RWPE1 (cell line): ENCODE results near the gene TMEM161B.
"Not testable (repeated sequence)": the region's sequence is repeated elsewhere in the genome, so short reads cannot be mapped to it uniquely, and the experiment has no call there.

Source experiments
- CTCF ChIA-PET: fragments of 350-600 bp; sonication (Branson Sonifier 250); formaldehyde crosslinking; extraction: SDS; loops from one replicate; lab custom pipeline; 2021; lab: Yijun Ruan, JAX
- POLR2A ChIA-PET: fragments of 400-600 bp; formaldehyde crosslinking; extraction: SDS; loops from one replicate; lab custom pipeline; 2020; ENCODE audit warnings: antibody characterized with exemption; ENCODE audit not compliant: low non-redundant PET; lab: Yijun Ruan, JAX
- DNase-seq: peaks from one replicate; pipeline ENCODE4 v3.0.0; 2012; ENCODE audit warnings: low spot score
- H3K27ac ChIP-seq: fragments of 450-650 bp; 2 replicates; pipeline ENCODE4 v1.5.1; 2017
- TF ChIP-seq, protein P1 (sequence below): fragments of 450-650 bp; conservative IDR thresholded peaks from 2 replicates; pipeline ENCODE4 v1.5.1; 2017; ENCODE audit warnings: low read depth, mild to moderate bottlenecking

Gene TMEM161B

DNA sequence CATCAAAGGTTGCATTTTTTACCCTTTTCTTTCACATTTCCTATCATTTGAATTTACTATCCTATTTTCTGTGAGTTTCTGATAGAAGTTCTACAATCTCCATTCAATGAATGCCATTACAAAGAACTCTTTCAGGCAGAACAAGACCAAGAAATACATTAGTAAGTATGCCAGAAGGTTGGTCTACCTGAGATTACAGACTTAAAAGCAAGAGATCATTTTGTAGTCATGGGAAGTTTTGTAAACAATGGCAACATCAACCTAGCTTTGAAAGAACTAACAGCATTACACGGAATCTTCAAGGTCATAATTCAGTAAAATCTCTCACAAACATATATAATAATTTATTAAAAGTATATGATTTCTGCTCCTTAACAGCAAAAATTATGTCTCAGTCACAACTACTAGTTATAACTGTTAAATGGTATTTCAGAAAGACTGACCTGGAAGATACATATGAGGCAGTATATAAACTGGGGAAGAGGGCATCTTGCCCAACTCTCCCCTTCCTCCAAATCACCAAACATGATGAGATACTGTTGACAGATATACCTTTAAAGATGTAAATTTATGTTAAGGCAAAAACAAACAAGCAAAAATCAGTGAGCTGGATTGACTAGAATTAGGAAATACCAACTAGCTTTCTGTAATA lies 23.3 kb downstream of the TMEM161B start:
- ChIA-PET CTCF (interaction anchor here (0.7 kb wide), 1 partner anchor 464 kb away, joined by 3 read pairs; no protein-coding TSS in a partner anchor), POLR2A (no interaction called here)
- no peak for DNase-seq
- H3K27ac ChIP-seq, result no peak overlapping the region
- TF ChIP-seq, protein P1, sequence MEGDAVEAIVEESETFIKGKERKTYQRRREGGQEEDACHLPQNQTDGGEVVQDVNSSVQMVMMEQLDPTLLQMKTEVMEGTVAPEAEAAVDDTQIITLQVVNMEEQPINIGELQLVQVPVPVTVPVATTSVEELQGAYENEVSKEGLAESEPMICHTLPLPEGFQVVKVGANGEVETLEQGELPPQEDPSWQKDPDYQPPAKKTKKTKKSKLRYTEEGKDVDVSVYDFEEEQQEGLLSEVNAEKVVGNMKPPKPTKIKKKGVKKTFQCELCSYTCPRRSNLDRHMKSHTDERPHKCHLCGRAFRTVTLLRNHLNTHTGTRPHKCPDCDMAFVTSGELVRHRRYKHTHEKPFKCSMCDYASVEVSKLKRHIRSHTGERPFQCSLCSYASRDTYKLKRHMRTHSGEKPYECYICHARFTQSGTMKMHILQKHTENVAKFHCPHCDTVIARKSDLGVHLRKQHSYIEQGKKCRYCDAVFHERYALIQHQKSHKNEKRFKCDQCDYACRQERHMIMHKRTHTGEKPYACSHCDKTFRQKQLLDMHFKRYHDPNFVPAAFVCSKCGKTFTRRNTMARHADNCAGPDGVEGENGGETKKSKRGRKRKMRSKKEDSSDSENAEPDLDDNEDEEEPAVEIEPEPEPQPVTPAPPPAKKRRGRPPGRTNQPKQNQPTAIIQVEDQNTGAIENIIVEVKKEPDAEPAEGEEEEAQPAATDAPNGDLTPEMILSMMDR, result no peak

DNA sequence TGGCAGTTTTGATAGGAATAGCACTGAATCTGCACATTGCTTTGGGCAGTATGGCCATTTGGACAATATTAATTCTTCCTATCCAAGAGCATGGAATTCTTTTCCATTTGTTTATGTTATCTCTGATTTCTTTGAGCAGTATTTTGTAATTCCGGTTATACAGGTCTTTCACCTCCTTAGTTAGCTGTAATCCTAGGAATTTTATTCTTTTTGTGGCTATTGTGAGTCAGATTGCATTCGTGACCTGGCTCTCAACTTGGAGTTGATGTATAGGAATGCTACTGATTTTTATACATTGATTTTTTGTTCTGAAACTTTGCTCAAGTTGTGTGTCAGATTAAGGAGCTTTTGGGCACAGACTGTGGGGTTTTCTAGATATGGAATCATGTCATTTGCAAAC lies 24.0 kb downstream of the TMEM161B start:
- no peak overlapping the region for H3K27ac ChIP-seq
- TF ChIP-seq, protein P1, result no peak
- POLR2A ChIA-PET, result no interaction called here
- peak; percentile 20 for DNase-seq
- CTCF ChIA-PET, result no interaction called here

DNA sequence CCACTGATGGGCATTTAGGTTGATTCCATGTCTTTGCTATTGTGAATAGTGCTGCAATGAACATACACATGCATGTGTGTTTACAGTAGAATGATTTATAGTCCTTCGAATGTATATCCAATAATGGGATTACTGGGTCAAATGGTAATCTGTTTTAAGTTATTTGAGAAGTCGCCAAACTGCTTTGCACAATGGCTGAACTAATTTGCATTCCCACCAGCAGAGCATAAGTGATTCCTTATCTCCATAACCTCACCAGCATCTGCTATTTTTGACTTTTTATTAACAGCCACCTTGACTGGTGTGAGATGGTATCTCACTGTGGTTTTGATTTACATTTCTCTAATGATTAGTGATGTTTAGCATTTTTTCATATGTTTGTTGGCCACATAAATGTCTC lies 25.2 kb downstream of the TMEM161B start:
- CTCF ChIA-PET, result interaction anchor here (0.6 kb wide), 1 partner anchor 453 kb away, joined by 3 read pairs; no protein-coding TSS in a partner anchor
- DNase-seq, H3K27ac ChIP-seq, POLR2A ChIA-PET: not testable (repeated sequence)

DNA sequence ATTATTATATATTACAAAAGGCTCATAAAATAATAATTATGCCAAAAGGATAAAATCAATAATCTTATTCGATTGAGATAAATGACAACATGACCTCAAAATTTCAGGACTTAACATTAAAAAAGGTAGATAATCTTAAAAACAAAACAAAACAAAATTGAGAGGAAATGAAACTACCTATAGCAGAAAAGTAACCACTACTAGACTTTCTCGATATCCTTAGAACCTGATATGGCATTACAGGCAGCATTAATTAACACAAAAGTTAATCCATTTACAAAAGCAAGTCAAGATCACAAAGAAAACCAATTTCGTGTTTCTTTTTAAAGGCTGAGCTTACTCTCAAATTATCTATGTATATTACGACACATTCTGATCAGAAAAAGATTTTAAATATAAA lies 29.9 kb downstream of the TMEM161B start:
- CTCF ChIA-PET, result no interaction called here
- no peak for DNase-seq
- POLR2A ChIA-PET, result no interaction called here
- no peak overlapping the region for H3K27ac ChIP-seq
- TF ChIP-seq, protein P1, result no peak

DNA sequence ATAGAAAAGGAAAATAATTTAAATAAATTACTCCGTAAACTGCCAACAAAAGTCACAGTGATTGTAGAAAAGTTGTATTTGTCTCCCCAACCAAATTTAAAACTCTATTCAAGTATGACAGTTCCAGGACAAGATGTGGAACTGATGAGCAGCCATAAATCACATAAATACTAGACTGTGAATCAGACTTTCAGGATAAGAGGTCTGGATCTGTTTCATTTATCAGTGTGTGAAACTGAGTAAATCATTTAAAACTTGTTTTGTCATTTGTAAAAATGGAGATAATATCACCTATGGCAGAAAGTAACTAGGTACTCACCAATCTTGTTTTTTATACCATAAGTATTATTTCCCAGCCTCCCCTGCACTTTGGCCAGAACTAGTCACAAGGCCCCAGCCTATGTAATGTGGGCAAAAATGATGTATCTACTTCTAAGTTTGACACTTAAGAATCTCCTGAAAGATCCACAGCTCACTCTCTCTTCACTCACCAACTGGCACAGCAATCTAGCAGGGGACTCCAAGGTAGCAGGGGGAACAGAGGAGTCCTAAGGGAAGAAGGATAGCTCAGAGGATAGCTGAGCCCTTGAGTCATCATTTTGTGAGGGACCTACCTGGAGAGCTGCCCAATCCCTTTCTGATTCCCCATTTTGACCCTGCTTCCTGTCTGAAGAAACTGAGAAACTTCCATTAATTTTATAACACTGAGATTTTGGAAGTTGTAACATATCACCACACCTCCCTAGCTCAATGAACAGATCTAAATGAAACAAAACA lies 31.6 kb downstream of the TMEM161B start:
- POLR2A ChIA-PET, result no interaction called here

DNA sequence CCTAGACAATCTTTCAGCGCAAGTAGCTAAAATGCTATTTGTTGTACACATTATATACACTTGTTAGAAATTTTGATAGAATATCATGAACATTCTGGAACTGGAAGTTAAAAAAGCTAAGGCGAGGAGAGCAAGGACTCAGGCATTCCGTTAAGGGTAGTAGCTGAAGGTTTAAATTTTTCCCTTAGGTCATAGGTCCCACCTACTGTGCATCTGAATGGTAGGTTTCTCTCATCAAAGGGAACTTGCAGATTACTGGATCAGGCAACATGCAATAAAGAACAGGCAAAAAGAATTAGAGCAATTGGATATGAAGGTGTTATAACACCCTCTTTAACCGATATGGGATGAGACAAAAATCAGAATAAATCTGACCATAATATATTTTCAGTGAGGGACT lies 32.8 kb downstream of the TMEM161B start:
- ChIA-PET POLR2A (no interaction called here), CTCF (interaction anchor here (0.6 to 1.1 kb wide), 2 partner anchors 13 to 354 kb away, joined by 4 to 6 read pairs; no protein-coding TSS in a partner anchor)
- TF ChIP-seq, protein P1, result no peak
- H3K27ac ChIP-seq, result no peak overlapping the region
- DNase-seq, result no peak

More for the DNA sequence above, 31.6 kb downstream of the TMEM161B start:
- TF ChIP-seq, protein P1, result no peak
- DNase-seq, result peak; percentile 15
- CTCF ChIA-PET, result interaction anchor here (0.6 to 1.1 kb wide), 2 partner anchors 8 to 14 kb away, joined by 3 to 6 read pairs; no protein-coding TSS in a partner anchor
- H3K27ac ChIP-seq, result no peak overlapping the region

DNA sequence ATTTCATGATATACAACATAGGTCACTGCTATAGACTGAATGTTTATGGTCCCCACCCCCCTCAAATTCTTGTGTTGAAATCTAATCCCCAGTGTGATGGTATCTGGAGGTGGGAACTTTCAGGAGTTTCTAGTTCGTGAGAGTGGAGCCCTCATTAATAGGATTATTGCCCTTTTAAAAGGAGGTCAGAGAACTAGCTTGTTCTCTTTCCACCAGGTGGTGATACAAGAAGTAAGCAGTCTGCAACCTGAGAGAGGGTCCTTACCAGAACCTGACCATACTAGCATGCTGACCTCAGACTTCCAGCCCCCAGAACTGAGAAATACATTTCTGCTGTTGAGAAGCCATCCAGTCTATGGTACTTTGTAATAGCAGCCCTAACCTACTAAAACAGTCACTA lies 33.3 kb downstream of the TMEM161B start:
- POLR2A ChIA-PET, result no interaction called here
- TF ChIP-seq, protein P1, result no peak
- DNase-seq, result no peak
- CTCF ChIA-PET, result no interaction called here
- no peak overlapping the region for H3K27ac ChIP-seq
